GM19193 (cell line): ENCODE data around the gene GATM.

Experiments
- POLR2A ChIP-seq: IDR thresholded peaks from 4 replicates; pipeline ENCODE4 v1.6.1; 2011; ENCODE audit not compliant: insufficient read depth, insufficient read length; ENCODE audit errors: extremely low read depth

The GATM gene

DNA sequence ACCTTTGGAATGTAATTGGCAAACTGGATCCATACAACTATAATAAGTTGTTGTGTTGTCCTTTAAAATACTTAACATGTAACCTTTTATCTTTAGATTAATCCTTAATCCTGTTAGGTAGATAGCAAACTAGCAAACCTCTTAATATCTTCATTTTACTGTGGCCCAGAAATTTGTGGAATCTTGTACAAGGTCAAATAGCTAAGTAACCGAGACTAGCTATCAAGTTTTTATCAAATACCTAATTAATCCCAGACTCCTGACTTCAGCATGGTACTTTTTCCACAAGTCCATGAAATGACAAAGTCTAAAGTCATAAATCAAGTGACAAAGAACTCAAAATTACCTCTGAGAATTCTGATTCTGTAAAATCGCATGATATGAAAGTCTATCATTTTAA, 4.4 kb downstream of the GATM start:
- no peak for TF ChIP-seq POLR2A

DNA sequence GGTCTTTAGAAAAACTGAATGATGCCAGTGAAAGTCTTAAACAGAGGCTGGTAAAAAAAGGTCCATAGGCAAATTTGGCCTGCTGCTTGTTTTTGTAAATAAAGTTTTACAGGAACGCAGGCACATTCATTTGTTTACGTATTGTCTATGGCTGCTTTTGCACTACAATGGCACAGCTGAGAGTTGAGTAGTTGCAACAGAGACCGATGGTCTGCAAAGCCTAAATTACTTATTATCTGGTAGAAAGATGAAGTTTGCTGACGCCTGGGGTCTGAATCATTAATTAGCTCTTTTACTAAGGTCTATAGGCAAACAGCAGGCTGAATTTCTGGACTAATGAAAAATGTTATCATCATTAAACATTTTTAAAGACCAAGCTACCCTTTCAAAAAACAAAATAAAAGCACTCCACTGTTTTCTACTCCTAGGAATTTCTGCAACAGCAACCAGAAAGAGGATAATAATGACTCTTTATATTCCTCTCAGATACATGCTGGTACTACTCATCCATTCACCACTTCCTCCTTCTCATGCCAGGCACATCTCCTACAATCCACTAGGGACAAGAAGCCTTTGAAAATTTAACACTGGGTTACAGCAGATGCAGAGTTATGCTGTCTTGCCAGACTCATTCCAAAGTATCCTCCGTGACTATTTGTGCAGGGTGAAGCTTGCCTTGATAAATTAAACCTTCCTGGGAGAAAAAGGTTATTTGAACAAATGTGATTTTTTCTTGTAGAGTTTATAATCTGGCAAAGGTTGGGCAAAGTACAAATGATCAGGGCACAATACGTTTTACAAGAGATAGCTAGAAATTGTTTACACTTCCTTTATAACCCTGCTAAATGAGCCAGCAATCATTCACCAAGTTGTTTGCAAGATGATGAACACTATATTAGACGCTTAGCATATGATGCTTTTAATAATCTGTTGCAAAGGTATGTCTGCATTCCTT, 6.0 kb downstream of the GATM start:
- TF ChIP-seq POLR2A = no peak

DNA sequence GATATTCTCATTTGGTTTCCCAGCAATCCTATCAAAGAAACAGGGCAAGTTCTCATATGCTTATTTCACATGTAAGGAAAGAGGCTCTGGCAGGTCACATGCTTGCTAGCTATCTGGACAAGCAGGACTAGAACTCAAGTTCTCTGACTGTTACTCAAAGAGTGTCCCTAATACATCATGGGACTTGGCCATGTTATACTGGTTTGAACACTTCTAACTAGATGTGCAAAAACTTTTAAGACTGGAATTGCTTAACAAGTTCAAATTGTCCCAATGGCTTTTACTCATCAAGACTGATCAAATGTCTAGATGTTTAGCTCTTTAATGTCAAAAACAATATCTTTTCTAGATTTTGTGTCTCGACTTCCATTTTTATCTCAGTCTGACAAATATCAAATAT, 6.8 kb downstream of the GATM start:
- no peak for TF ChIP-seq POLR2A

DNA sequence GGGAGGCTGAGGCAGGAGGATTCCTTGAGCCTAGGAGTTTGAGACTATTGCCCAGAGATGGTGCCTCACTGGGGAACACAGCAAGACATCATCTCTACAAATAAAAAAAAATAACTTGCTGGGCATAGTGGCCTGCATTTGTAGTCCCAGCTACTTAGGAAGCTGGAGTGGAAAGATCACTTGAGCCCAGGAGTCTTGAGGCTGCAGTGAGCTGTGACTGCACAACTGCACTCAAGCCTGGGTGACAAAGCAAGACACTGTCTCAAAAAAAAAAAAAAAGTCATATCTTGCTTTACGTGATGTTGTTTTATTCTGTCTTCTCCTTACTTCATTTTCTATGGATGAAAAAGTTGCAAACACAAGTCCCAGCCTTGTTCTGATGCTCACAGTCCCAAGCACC, 14.1 kb downstream of the GATM start:
- no peak for TF ChIP-seq POLR2A

DNA sequence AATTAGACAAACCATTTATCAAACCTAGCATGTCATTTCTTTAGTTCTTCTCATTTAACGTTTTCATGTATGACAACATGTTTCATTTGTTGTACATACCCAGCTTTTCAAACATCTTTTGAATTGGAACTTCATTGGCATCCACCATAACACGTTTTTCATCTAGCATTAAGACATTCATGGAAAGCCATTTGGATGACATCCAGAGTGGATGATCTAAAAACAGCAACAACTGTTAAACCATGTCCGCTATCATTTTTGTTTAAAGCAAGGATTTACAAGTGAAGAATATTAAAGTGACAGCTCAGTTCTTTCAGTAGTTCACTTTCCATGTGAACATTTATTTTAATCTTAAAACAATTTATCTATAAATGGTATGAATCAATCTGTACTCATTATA, 14.5 kb downstream of the GATM start:
- no peak for TF ChIP-seq POLR2A

DNA sequence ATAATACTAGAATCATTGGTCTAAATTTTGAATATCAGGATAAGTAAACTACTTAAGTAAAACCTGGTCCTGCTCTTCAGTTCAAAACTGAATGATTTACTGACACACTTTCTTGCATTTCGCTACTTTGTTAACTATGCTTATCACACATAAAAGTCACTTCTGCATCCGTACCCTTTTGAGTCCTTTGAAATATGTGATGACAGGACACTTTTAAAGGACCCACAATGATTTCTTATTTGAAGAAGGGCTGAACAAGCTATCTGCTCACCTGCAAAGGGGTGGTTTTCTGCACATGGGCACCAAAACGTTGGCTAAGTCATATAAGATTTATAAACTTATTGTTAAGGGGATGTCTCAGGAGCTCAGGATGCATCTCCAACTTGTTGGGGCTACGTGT, 15.0 kb downstream of the GATM start:
- TF ChIP-seq POLR2A = no peak

DNA sequence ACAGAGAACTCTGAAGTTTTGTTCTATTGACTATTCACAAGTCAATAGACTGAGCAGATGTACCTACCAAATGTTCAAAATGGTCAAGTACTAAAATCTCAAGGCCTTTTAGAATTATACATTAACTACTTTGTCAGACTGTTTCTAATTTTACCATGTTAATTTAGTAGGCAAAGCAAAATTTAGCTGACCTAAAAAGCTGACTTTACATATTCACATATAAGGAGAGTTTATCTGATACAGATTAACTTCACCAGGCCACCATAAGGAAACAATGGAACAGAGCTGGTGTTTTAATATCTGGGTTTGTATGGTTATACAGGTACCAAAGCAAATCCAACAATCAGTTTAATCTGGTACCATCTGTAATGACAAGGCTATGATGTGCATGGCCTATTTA, 15.9 kb downstream of the GATM start:
- TF ChIP-seq POLR2A = no peak

DNA sequence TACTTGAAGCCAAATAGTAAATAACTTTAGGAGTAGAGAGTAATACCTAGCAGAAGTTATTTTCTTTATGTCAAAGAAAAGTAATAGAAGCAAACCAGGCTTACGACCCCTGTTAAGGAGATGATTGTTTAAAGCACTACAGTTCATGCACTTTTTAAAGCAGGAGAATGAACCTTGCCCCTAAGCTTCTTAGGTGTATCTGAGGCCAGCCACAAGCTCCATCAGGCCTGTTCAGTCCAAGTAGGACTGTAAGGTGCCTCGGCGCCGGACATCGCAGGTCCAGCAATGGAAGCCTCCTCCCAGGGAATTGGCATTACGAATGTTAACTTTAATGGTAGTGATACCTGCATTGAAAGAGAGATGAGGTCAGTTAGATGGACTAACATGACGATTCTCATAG, 16.5 kb downstream of the GATM start:
- TF ChIP-seq POLR2A = no peak

DNA sequence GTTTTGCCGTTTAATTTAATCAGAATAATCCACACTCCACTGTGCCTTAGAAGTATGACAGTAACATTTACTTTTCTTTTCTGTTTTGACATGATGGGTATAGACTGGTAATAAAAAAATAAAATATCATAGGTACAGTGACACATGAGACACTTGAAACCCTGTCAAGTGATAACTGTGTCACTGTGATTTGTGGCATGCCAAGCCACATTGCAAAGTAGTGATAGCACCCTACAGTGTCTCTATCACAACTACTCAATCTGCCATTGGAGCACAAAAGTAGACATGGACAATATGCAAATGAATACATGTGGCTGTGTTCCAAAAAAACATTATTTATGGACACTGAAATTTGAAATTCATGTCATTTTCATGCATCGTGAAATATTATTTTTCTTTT, 22.5 kb downstream of the GATM start:
- TF ChIP-seq POLR2A = no peak

DNA sequence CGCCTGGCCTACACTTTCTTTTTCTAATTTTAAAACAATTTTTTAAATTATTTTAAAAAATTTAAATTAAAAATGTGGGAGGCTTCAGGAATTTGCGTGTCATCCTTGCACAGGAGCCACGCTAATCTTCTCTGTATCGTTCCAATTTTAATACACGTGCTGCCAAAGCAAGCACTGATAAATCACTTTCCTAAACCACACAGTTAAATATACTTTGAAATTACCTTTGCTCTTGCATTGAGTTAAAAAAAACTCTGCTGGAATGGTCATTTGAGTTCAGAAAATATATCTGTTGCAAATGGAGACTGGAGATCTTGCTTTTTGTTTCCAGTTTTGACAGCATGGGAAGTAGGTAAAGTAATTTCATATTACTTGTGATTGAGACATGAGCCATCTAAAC, 23.6 kb downstream of the GATM start:
- TF ChIP-seq POLR2A = no peak

DNA sequence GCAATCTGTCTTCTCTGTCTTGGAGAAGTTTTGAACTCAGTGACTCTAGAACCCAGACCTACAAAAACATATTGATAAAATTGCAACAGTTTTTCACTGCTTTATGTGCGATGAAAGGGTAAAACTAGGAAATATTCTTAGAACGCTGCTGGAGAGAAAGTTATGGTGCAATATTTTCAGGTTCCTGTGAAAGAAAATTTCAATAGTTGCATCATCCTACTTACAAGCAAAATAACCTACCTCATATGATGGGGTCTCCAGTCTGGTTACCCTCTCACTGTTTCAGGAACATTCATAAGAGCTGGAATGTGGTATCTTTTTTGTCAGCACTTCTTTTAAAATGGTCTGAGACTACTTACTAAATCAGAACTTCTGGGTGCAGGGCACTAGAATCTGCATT, 27.1 kb downstream of the GATM start:
- no peak for TF ChIP-seq POLR2A

DNA sequence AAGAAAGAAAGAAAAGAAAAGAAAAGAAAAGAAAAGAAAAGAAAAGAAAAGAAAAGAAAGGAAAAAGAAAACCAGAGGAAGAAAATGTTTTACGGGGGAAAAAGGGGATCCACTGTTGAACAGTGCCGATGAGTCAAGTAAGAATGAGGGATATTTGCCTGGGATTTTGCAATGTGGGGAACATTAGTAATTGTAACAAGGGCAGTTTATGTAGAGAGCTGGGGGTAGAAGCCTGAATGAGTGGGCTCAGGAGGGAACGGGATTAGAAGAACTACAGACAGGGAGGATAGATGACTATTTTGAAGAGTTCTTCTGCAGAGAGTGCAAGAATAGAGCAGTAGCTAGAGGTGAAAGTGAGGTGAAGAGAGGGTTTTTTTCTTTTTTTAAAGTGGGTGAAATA, 28.7 kb downstream of the GATM start:
- no peak for TF ChIP-seq POLR2A

DNA sequence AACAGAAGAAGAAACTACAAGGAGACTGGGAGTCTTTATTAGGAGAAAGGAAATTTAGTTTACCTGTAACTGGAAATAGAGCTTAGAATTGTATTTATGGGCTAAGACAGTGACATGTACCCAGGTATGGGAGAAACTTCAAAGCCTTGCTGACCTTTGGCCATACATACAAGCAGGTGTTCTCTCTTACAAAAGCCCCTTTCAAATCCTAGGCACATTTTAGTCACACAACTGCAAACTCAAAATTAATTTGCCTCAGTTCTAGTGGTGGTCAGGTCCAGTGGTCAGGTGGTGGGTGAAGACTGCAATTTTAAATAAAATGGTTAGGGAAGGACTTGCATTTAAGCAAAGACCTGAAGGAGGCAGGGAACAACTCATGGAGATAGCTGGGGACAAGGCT, 30.4 kb downstream of the GATM start:
- no peak for TF ChIP-seq POLR2A

DNA sequence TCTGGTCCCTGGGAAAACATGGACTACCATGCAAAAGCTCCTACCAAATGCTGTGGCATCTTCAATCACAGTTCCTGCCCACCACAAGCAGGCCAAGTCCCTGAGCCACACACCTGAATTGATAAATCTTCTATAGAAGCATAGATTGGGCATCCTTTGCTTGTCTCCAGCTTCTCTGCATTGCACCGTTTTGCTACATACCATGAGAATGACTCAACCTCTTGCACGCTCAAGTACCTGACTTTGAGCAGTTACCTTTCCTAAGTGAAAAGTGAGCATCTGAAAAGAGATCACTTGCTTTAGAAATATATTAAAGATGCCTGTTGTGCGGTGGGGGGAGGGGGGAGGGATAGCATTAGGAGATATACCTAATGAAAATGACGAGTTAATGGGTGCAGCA, 31.3 kb downstream of the GATM start:
- no peak for TF ChIP-seq POLR2A

DNA sequence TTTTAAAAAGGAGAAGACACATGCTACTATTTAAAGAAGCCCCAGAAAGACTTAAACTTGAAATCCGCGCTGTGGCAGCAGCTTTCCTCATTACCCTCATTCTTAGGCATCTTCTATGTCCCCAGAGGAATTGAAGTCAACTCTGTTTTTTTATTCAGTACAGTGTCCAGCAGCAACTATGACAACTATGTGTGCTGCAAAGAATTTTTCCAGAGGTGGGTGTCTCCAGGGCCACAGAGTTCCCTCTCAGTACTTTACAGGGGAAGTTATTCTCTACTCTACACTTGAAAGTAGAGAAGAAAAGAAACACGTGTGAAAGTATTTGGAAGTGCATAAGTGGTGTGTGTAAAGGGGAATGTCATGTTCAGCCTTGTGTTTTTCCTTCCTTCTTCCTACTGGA, 32.0 kb downstream of the GATM start:
- TF ChIP-seq POLR2A = no peak

DNA sequence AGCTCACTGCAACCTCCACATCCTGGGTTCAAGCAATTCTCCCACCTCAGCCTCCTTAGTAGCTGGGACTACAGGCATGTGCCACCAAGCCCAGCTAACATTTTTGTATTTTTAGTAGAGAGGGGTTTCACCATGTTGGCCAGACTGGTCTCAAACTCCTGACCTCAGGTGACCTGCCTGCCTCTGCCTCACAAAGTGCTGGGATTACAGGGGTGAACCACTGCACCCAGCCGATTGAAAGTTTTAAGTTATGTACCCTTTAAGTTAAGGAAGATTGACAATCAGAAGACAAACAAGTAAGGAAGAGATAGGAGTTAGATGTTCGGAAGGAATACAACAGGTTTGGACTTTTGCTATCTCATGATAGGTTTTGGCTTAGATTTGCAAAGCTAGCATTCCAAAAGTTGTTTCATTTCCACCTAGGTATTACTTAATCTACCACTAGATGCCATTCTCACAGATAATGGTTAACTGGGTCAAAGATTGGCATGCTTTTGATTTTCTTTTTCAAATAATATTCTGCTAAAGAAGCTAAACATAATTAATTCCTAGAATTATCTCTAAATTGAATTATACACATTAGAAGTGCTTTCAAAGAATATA, 35.0 kb downstream of the GATM start:
- no peak for TF ChIP-seq POLR2A
